ENCODE results near the gene TSPAN9. TPM values are rescaled to one million over a fixed set of nuclear protein-coding genes. Genes with fewer than 3 reads are reported as not detected.

TSPAN9 gene
- total and polyA plus RNA-seq, 3 donors from 2014 or later: 14.2 to 23.5 (median 19.8) TPM

- TF ChIP-seq, protein P1, sequence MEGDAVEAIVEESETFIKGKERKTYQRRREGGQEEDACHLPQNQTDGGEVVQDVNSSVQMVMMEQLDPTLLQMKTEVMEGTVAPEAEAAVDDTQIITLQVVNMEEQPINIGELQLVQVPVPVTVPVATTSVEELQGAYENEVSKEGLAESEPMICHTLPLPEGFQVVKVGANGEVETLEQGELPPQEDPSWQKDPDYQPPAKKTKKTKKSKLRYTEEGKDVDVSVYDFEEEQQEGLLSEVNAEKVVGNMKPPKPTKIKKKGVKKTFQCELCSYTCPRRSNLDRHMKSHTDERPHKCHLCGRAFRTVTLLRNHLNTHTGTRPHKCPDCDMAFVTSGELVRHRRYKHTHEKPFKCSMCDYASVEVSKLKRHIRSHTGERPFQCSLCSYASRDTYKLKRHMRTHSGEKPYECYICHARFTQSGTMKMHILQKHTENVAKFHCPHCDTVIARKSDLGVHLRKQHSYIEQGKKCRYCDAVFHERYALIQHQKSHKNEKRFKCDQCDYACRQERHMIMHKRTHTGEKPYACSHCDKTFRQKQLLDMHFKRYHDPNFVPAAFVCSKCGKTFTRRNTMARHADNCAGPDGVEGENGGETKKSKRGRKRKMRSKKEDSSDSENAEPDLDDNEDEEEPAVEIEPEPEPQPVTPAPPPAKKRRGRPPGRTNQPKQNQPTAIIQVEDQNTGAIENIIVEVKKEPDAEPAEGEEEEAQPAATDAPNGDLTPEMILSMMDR (IDR thresholded peaks at IDR 0.05): no peak
- no peak for TF ChIP-seq POLR2A (IDR thresholded peaks at IDR 0.05)
- H3K27ac ChIP-seq: no peak overlapping the region
- H3K4me1 ChIP-seq: peaks cover 15% of the 10 kb centered on the region
- H3K9me3 ChIP-seq: no peaks in the 10 kb centered on the region
- DNase-seq: no peak
- no peak overlapping the region for H3K4me3 ChIP-seq
- no peaks in the 10 kb centered on the region for H3K27me3 ChIP-seq
- no peaks in the 10 kb centered on the region for H3K36me3 ChIP-seq (ENCODE audit: low read depth, missing control alignments)
- WGBS, 2 donors: 86 to 96% methylated on average over 6 of the region's 6 CpGs
- intact Hi-C loops (cut with DNase I; ENCODE audit: low total_unique reads): no loop called here
Measured at GRCh38 chr12:3128498-3129293, 51.5 kb downstream of the TSPAN9 start.

DNA sequence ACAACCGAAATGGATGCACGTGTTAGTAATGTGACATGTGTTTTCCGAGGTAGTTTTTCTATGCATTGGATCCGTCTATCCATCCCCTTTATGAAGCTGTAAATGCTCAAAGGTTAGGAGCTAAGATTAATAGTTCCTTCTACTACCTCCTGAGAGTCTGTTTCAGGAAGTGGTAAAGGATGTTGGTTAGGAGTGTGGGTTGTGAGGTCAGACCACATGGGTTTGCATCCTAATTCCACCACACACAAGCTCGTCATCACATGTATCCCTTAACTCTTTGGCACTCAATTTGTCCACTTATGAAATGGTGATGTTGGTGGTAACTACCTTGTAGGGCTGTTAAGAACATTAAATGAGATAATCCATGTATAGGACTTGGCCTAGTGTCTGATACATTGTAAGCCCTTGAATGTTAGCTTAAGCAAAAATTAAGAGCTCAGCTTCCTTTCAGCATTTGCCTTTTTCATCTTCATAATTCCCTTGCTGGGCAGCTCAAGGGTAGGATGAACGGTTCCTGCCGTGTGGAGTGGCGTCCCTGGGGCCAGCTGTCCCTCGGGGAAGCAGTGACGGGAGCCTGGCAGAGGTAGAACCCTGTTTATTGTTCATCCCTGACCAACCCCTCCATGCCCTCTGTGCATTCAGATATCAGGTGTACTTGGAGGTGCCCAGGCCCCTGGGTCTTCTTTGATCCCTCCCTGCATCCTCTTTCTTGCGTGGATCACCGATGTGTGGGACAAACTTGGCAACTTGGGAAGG lies 52.3 kb downstream of the TSPAN9 start:
- DNase-seq: no peak
- H3K4me1 ChIP-seq: peaks cover 15% of the 10 kb centered on the region
- H3K4me3 ChIP-seq: no peak overlapping the region
- intact Hi-C loops (cut with DNase I; ENCODE audit: low total_unique reads): loop anchor here (10.0 kb wide), 1 partner anchor 55 kb away; the partner anchor contains the start of gene TSPAN9
- TF ChIP-seq, protein P1 (IDR thresholded peaks at IDR 0.05): no peak
- no peak for TF ChIP-seq POLR2A (IDR thresholded peaks at IDR 0.05)
- H3K9me3 ChIP-seq: no peaks in the 10 kb centered on the region
- no peak overlapping the region for H3K27ac ChIP-seq
- no peaks in the 10 kb centered on the region for H3K27me3 ChIP-seq
- WGBS, 2 donors: 71 to 81% methylated on average over 12 of the region's 12 CpGs
- no peaks in the 10 kb centered on the region for H3K36me3 ChIP-seq (ENCODE audit: low read depth, missing control alignments)

- no peak overlapping the region for H3K27ac ChIP-seq
- intact Hi-C loops (cut with DNase I; ENCODE audit: low total_unique reads): loop anchor here (10.0 kb wide), 1 partner anchor 55 kb away; the partner anchor contains the start of gene TSPAN9
Measured at GRCh38 chr12:3130057-3130830, 53.1 kb downstream of the TSPAN9 start.

GRCh38 chr12:3131129-3131528 lies 54.0 kb downstream of the TSPAN9 start:
- Histone ChIP-seq H3K36me3 (ENCODE audit: low read depth, missing control alignments) (no peaks in the 10 kb centered on the region), H3K4me1 (peaks cover 15% of the 10 kb centered on the region), H3K4me3 (no peak overlapping the region), H3K27ac (no peak overlapping the region), H3K27me3 (no peaks in the 10 kb centered on the region), H3K9me3 (no peaks in the 10 kb centered on the region)
- 73 to 75% methylated on average over 13 of the region's 13 CpGs for WGBS, 2 donors
- DNase-seq: no peak
- TF ChIP-seq POLR2A (IDR thresholded peaks at IDR 0.05): no peak
- TF ChIP-seq, protein P1 (IDR thresholded peaks at IDR 0.05): no peak
- intact Hi-C loops (cut with DNase I; ENCODE audit: low total_unique reads): loop anchor here (10.0 kb wide), 1 partner anchor 56 kb away; the partner anchor contains the start of gene TSPAN9

More at GRCh38 chr12:3130057-3130830, 53.1 kb downstream of the TSPAN9 start:
- no peak overlapping the region for H3K4me3 ChIP-seq
- H3K36me3 ChIP-seq (ENCODE audit: low read depth, missing control alignments): no peaks in the 10 kb centered on the region
- H3K9me3 ChIP-seq: no peaks in the 10 kb centered on the region
- H3K4me1 ChIP-seq: peaks cover 15% of the 10 kb centered on the region
- WGBS, 2 donors: 57 to 61% methylated on average over 22 to 24 of the region's 24 CpGs
- TF ChIP-seq POLR2A (IDR thresholded peaks at IDR 0.05): no peak
- TF ChIP-seq, protein P1 (IDR thresholded peaks at IDR 0.05): no peak
- H3K27me3 ChIP-seq: no peaks in the 10 kb centered on the region
- no peak for DNase-seq

All from testis (tissue), 3 donors.